CD4-positive, alpha-beta T cell treated with Interleukin-15 for 4 hours (primary cell): ENCODE results near the gene NUMA1.

Source experiments
- DNase-seq: peaks from one replicate; pipeline ENCODE4 v3.0.0-alpha.2; 2020; ENCODE audit warnings: low spot score

NUMA1 gene

GRCh38 chr11:72067676-72068075 lies 12.7 kb downstream of the NUMA1 start:
- no peak for DNase-seq

GRCh38 chr11:72067266-72067665 lies 13.1 kb downstream of the NUMA1 start:
- no peak for DNase-seq

- no peak for DNase-seq
Observed at GRCh38 chr11:72066855-72067254, 13.5 kb downstream of the NUMA1 start.

- no peak for DNase-seq
Observed at GRCh38 chr11:72061739-72062396, 18.5 kb downstream of the NUMA1 start.

- no peak for DNase-seq
Observed at GRCh38 chr11:72058416-72059034, 21.8 kb downstream of the NUMA1 start.

- no peak for DNase-seq
Observed at GRCh38 chr11:72048766-72049460, 31.4 kb downstream of the NUMA1 start.

- DNase-seq, result no peak
Observed at GRCh38 chr11:72045849-72046248, 34.5 kb downstream of the NUMA1 start.

- DNase-seq, result no peak
Observed at GRCh38 chr11:72042064-72042745, 38.1 kb downstream of the NUMA1 start.

- DNase-seq, result peak; percentile 32
Observed at GRCh38 chr11:72041364-72042063, 38.8 kb downstream of the NUMA1 start.

- DNase-seq, result peak; percentile 75
Observed at GRCh38 chr11:72040491-72041363, 39.6 kb downstream of the NUMA1 start.

GRCh38 chr11:72039856-72040401 lies 40.4 kb downstream of the NUMA1 start:
- DNase-seq, result no peak

GRCh38 chr11:72039031-72039855 lies 41.1 kb downstream of the NUMA1 start:
- DNase-seq, result no peak

GRCh38 chr11:72038491-72038890 lies 41.9 kb downstream of the NUMA1 start:
- DNase-seq, result no peak

GRCh38 chr11:72037554-72038311 lies 42.6 kb downstream of the NUMA1 start:
- DNase-seq, result no peak

GRCh38 chr11:72036687-72037086 lies 43.7 kb downstream of the NUMA1 start:
- DNase-seq, result no peak

GRCh38 chr11:72030472-72031045 lies 49.8 kb downstream of the NUMA1 start:
- no peak for DNase-seq

GRCh38 chr11:72026090-72026489 lies 54.3 kb downstream of the NUMA1 start:
- DNase-seq, result no peak

GRCh38 chr11:72024069-72024754 lies 56.1 kb downstream of the NUMA1 start:
- no peak for DNase-seq
